Omental fat pad (tissue), 4 donors: ENCODE data around the gene TP53I13. TPM values are rescaled to one million over a fixed set of nuclear protein-coding genes. Genes with fewer than 3 reads are reported as not detected.

Experiments
- ATAC-seq: fragments of 150-250 bp; one replicate; pipeline ENCODE4 v1.9.1; 2016; ENCODE audit warnings: mild to moderate bottlenecking, moderate library complexity; ENCODE audit not compliant: low FRiP score
- DNase-seq: peaks from one replicate; pipeline ENCODE4 v3.0.0-alpha.2; 2019; ENCODE audit warnings: low spot score
- CTCF ChIP-seq, 3 donors: fragments of 450-650 bp; IDR thresholded peaks; one replicate each; pipeline ENCODE4 v1.5.1; 2016 to 2017; ENCODE audit warnings: antibody characterized with exemption in 3 of 3, mild to moderate bottlenecking in 3 of 3, moderate library complexity in 2 of 3
- total RNA-seq, 4 donors: library from RNA; depleted of rRNA; stranded (reverse); fragments of >200 nt; gene quantifications; one replicate each; pipeline ENCODE4 v1.1.0, GENCODE V29; 2016

The TP53I13 gene
- total RNA-seq, 4 donors from 2014 or later, result 65.0 to 122 (median 72.6) TPM

- peak; percentile 64 for ATAC-seq
- peak in 1 of 3 donors; percentile 79 for TF ChIP-seq CTCF (IDR thresholded peaks at IDR 0.05)
- peak; percentile 70 for DNase-seq
These were observed 23.5 kb downstream of the TP53I13 start for GRCh38 chr17:29591737-29592608.

- DNase-seq (no peak), ATAC-seq (no peak)
- no peak for TF ChIP-seq CTCF (IDR thresholded peaks at IDR 0.05)
These were observed 24.5 kb downstream of the TP53I13 start, which contains the start of gene ANKRD13B for GRCh38 chr17:29592850-29593551. TSS of gene ANKRD13B (plus strand) at chr17:29593132. CDS start at chr17:29593622, 490 bp downstream.

- ATAC-seq, result no peak
- no peak for DNase-seq
- no peak for TF ChIP-seq CTCF (IDR thresholded peaks at IDR 0.05)
These were observed 25.4 kb downstream of the TP53I13 start for GRCh38 chr17:29593591-29594518.

GRCh38 chr17:29594519-29595090 lies 26.1 kb downstream of the TP53I13 start:
- ATAC-seq, result no peak
- no peak for DNase-seq
- TF ChIP-seq CTCF (IDR thresholded peaks at IDR 0.05), result no peak

- ATAC-seq, result no peak
These were observed 26.8 kb downstream of the TP53I13 start for GRCh38 chr17:29595107-29595942.

More at GRCh38 chr17:29595107-29595942, 26.8 kb downstream of the TP53I13 start:
- no peak for TF ChIP-seq CTCF (IDR thresholded peaks at IDR 0.05)
- no peak for DNase-seq
